ENCODE results near the gene ATP13A3.
A peak's percentile ranks its signal among the peaks of the same experiment; 100 is the strongest.
"Not testable (repeated sequence)": the region's sequence is repeated elsewhere in the genome, so short reads cannot be mapped to it uniquely, and the experiment has no call there.

The ATP13A3 gene

GRCh38 chr3:194500198-194500597 is 13.4 kb upstream of the ATP13A3 start:
- DNase-seq (ENCODE audit: low read depth in 2 of 2, low spot score in 1 of 2): no peak

- not testable (repeated sequence) for DNase-seq (ENCODE audit: low read depth in 2 of 2, low spot score in 1 of 2)
Measured at GRCh38 chr3:194499516-194499915, 12.7 kb upstream of the ATP13A3 start.

DNA sequence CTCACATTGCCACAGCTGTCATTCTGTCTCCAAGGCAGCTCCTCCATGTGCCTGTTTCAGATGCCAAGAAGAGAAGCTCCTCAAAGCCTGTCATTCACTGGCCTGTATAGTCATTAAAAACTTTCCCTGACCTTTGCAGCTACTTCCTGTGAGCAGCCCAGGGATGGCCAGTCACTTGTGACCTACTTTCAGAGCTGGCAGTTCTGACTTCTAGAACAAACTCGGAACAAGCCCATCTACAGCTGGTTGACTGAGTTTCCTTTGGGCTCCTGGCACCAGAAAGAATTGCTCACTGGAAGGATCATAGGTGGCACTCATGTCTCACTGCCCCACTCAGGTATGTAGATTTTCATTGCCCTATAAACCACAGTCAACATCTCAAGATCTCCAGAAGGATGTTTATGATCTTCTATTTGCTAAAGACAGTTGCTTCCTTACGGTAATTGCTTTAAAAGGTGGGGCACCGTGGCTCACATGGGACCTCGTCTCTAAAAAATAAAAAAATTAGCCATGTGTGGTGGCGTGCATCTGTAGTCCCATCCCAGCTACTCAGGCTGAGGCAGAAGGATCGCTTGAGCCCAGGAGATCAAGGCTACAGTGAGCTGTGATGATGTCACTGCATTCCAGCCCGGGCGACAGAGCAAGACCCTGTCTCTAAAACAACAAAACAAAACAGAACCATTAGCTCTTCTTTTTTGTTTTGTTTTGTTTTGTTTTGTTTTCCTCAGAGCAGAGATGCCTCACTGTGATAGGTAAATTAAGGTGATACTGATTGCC is 11.2 kb upstream of the ATP13A3 start:
- DNase-seq (ENCODE audit: low read depth in 2 of 2, low spot score in 1 of 2): no peak

DNA sequence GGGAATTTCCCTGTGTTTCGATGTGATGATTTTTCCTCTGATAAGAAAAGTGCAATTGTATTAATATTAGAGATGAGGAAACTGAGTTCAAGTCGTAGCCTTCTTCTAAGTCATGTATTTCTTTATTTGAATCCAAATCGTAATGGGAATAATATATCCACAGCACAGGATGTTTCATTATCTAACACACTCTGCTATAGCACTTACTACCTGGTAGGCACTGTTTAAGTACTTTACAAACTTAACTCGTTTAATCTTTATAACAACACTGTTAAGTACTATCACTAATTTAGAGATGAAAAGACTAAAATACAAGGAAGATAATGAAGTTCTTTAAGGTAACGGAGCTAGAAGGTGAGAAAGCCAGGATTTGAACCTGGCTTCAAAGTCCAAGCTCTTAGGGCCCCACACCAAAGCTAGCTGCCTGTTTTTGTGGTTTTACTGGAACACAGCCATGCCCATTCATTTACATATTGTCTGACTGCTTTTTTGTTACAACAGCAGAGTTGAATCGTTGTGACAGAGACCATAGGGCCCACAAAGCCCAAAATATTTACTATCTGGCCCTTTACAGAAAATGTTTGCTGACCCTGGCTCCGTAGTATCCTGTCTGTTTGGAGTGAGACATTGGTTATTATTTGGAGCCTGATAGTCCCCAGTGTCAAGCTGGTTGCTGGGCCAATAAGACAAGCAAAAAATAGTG is 9.6 kb upstream of the ATP13A3 start:
- no peak for DNase-seq (ENCODE audit: low read depth in 2 of 2, low spot score in 1 of 2)

- no peak for DNase-seq (ENCODE audit: low read depth in 2 of 2, low spot score in 1 of 2)
Measured at GRCh38 chr3:194494951-194495374, 8.2 kb upstream of the ATP13A3 start.

- DNase-seq (ENCODE audit: low read depth in 2 of 2, low spot score in 1 of 2): not testable (repeated sequence)
Measured at GRCh38 chr3:194493995-194494927, 7.5 kb upstream of the ATP13A3 start.

DNA sequence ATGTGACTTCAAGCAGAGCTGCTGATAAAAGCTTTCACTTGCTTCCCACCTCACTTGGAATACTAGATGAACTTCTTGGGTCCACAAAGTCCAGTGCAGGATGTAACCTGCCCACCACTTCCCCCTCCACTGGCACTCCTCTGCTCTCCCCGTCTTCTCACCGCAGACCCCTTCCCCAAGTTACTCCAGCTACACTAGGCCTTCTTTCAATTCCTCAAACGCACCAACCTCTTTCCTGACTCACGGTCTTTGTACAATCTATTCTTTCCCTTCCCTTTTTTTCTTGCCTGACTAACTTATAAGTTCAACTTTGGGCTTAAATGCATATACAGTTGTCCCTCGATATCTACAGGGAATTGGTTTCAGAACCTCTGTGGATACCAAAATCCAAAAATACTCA is 5.2 kb upstream of the ATP13A3 start:
- DNase-seq (ENCODE audit: low read depth in 2 of 2, low spot score in 1 of 2): no peak

- DNase-seq (ENCODE audit: low read depth in 2 of 2, low spot score in 1 of 2): no peak
Measured at GRCh38 chr3:194489736-194490612, 3.2 kb upstream of the ATP13A3 start.

DNA sequence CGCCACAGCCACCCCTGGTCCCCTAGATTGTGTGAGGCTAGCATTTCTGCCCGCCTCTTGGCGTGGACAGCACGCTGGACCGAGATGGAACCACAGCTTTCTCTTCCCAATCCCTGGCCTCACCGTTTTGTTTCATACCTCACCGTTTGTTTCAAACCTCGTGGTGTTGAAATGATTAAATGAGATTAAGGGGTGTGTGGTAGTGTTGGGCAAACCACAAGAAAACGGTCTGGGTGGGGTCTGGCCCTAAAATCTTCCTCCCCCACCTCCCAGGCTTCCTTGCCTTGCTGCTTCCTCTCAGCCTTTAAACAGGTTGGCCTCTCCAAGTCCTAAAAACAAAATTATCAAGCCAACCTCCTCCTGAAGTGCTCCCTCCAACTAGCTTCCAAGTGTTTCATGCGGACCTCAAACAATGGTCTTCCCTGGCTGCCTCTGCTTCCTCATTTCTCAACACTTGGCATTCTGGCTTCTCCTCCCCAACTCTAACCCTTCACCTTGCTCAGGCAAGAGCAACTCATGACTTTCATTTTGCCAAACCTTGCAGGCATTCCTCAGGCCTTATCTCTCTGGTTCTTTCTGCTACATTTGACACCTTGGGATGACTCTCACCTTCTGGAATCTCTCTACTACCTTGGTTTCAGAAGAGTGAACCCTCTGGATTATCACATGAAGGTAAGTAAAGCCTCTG is 1.4 kb upstream of the ATP13A3 start:
- no peak for DNase-seq (ENCODE audit: low read depth in 2 of 2, low spot score in 1 of 2)

GRCh38 chr3:194487289-194488054 is 670 bp upstream of the ATP13A3 start:
- no peak for DNase-seq (ENCODE audit: low read depth in 2 of 2, low spot score in 1 of 2)

- peak; percentile 44 to 54 for DNase-seq (ENCODE audit: low read depth in 2 of 2, low spot score in 1 of 2)
Measured at GRCh38 chr3:194485881-194486539, 792 bp downstream of the ATP13A3 start.

GRCh38 chr3:194485468-194485880 is 1.3 kb downstream of the ATP13A3 start:
- DNase-seq (ENCODE audit: low read depth in 2 of 2, low spot score in 1 of 2): no peak

- DNase-seq (ENCODE audit: low read depth in 2 of 2, low spot score in 1 of 2): no peak
Measured at GRCh38 chr3:194484614-194485013, 2.2 kb downstream of the ATP13A3 start.

- DNase-seq (ENCODE audit: low read depth in 2 of 2, low spot score in 1 of 2): no peak
Measured at GRCh38 chr3:194483850-194484249, 3.0 kb downstream of the ATP13A3 start.

DNA sequence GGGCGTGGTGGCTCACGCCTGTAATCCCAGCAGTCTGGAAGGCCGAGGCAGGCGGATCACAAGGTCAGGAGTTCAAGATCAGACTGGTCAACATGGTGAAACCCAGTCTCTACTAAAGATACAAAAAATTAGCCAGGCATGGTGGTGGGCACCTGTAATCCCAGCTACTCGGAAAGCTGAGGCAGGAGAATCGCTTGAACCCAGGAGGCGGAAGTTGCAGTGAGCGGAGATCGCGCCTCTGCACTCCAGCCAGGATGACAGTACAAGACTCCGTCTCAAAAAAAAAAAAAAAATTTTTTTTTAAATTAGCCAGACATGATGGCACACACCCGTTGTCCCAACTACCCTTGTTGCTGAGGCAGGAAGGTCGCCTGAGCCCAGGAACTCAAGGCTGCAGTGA is 4.0 kb downstream of the ATP13A3 start:
- DNase-seq (ENCODE audit: low read depth in 2 of 2, low spot score in 1 of 2): not testable (repeated sequence)

- DNase-seq (ENCODE audit: low read depth in 2 of 2, low spot score in 1 of 2): no peak
Measured at GRCh38 chr3:194482196-194482593, 4.6 kb downstream of the ATP13A3 start.

GRCh38 chr3:194481525-194482195 is 5.1 kb downstream of the ATP13A3 start:
- DNase-seq (ENCODE audit: low read depth in 2 of 2, low spot score in 1 of 2): no peak

DNA sequence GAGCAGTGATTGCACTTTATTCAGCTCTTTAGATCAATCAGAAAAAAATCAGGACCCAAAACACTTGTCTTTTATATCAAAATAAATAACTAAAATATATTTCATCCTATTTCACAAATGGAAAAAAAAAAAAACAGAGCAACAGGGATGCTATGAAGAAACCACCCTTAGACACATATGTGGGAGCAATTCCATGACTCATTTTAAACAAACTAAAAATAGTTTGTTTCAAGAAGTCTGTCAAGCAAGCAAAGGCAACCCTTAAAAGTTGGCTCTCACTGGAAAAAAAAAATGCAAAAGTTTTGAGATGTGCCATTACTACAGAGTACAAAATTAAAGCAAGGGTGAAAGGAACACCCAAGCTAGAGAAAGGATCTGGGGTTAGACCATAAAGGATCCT is 5.7 kb downstream of the ATP13A3 start:
- DNase-seq (ENCODE audit: low read depth in 2 of 2, low spot score in 1 of 2): no peak

All from stimulated activated CD8-positive, alpha-beta memory T cell treated with anti-CD3 and anti-CD28 coated beads, Interleukin-4, amount 100 ng/mL, for 4 hours (primary cell).